ENCODE data around the gene RFC3.

The RFC3 gene

DNA sequence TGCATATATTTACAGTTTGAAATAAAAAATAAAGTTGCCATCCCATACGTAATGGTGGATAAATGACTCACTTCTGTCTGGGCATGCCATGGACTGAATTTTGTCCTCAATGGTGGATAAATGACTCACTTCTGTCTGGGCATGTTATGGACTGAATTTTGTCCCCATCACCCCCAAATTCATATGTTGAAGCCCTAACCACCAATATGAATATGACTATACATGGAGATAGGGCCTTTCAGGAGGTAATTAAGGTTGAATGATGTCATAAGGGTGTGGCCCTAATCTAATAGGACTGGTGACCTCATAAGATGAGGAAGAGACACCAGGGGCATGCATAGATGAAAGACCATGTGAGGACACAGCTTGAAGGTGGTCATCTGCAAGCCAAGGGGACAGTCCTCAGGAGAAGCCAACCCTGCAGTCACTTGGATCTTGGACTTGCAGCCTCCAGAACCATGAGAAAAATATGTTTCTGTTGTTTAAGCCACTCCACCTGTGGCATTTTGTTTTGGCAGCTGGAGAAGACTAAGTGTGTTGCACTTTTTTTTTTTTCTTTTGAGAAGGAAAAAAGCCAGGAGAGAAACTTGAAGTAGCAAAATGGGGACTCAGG, 41.8 kb downstream of the RFC3 start:
- no peak for TF ChIP-seq JUND (IDR thresholded peaks at IDR 0.05; ENCODE audit: low read depth)
- DNase-seq (ENCODE audit: low read depth in 1 of 2, low spot score in 1 of 2), result no peak
- in situ Hi-C loops (cut with HindIII; ENCODE audit: low pct_unique_long_range_greater_than_20kb, low sequenced_read_pairs), result no loop called here

DNA sequence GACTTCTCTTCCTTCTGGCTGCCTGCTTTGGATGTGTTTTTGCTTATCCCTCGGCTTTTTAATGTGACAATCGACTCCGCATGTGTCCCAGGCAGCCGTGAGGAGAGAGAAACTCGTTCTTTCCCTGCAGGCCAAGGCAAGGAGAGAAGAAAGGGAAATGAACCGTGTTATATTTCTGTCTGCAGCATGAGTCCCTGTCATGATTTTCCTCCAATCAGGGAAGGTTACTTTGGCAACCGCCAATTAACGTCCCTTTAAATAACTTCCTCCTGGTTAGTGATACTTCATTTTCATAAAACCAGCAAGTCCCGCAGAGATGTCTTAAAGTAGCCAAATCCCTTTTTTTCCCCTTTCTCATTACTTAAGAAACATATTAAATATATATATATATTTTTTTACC, 42.6 kb downstream of the RFC3 start:
- TF ChIP-seq JUND (IDR thresholded peaks at IDR 0.05; ENCODE audit: low read depth), result no peak
- in situ Hi-C loops (cut with HindIII; ENCODE audit: low pct_unique_long_range_greater_than_20kb, low sequenced_read_pairs), result no loop called here
- no peak for DNase-seq (ENCODE audit: low read depth in 1 of 2, low spot score in 1 of 2)

DNA sequence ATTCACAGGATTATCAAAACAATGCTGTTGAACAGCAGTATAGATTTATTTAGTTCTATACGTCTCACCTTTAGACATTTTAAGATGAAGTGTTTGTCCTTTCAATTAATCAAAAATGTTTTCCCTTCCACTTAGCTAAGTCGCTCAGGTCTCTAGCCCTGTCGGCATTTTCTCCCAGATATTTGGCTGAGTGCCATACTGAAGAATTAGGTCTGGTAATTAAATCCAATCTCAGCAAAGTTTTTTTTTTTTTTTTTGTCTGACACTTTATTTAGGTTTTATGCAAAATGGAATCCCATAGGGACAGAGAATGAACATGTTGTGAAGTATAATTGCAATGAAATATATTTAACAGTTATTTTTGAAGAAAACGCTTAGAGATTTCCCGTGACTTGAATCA, 44.1 kb downstream of the RFC3 start:
- in situ Hi-C loops (cut with HindIII; ENCODE audit: low pct_unique_long_range_greater_than_20kb, low sequenced_read_pairs), result no loop called here
- no peak for DNase-seq (ENCODE audit: low read depth in 1 of 2, low spot score in 1 of 2)

DNA sequence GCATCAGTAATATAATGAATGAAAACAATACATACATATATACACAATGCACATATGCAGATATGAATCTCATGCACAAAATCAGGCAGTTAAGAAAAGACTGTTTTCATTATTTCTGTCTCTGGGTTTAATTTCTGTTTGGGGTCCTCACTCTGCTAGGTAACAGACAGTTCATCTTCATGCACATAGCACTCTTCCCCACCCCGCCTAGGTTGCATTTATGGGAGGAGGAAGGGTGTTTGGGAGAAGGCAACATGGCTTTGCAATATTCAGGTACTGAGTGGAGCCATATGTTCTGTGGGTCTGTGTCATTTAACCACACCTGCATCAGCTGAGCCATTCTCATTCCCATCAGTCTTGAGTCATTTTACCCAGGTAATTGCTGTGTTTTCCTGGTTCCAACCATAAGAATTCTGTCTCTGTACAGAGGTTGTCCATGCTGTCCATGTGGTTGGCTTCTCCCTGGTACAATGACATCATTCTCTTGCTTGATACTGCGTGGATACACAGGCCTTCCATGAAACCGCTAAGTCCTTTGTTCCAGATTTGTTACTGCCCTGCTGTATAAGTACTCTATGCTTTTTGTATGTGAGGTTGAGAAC, 45.3 kb downstream of the RFC3 start:
- in situ Hi-C loops (cut with HindIII; ENCODE audit: low pct_unique_long_range_greater_than_20kb, low sequenced_read_pairs), result no loop called here
- no peak for TF ChIP-seq JUND (IDR thresholded peaks at IDR 0.05; ENCODE audit: low read depth)
- no peak for DNase-seq (ENCODE audit: low read depth in 1 of 2, low spot score in 1 of 2)

More for the DNA sequence above, 44.1 kb downstream of the RFC3 start:
- no peak for TF ChIP-seq JUND (IDR thresholded peaks at IDR 0.05; ENCODE audit: low read depth)

DNA sequence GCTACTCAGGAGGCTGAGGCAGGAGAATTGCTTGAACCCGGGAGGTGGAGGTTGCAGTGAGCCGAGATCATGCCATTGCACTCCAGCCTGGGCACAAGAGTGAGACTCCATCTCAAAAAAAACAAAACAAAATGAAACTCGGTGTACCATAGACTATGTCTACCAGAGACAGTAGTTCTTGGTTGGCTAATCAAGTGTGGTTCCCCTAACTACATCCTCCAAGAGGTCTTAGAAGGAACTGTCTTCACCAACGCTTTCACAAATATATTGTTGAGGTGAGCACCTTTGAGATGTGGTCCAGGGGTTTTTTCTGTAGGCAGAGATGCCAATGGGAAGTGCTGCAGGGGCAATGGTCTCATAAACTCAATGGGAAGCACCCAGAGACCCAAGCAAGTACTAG, 48.0 kb downstream of the RFC3 start:
- no peak for DNase-seq (ENCODE audit: low read depth in 1 of 2, low spot score in 1 of 2)
- no peak for TF ChIP-seq JUND (IDR thresholded peaks at IDR 0.05; ENCODE audit: low read depth)
- in situ Hi-C loops (cut with HindIII; ENCODE audit: low pct_unique_long_range_greater_than_20kb, low sequenced_read_pairs), result no loop called here

DNA sequence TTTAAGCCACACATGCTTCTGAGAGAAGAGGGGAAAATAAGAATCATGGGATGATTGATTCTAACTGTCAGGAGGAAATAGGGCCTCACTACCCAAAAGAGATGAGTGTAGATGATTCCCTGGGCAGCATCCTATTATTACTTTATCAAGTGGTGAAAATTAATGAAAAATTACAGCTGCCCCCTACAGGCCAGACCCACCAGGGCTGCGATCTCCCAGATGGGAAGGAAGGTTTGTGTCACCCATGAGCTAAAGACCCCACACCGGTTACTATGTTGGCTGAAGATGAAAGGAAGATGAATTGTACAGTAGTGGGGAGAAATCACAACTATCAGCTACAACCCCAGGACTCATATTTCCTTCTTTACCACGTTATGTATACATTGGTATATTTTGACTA, 49.5 kb downstream of the RFC3 start:
- TF ChIP-seq JUND (IDR thresholded peaks at IDR 0.05; ENCODE audit: low read depth), result no peak
- in situ Hi-C loops (cut with HindIII; ENCODE audit: low pct_unique_long_range_greater_than_20kb, low sequenced_read_pairs), result no loop called here
- no peak for DNase-seq (ENCODE audit: low read depth in 1 of 2, low spot score in 1 of 2)

DNA sequence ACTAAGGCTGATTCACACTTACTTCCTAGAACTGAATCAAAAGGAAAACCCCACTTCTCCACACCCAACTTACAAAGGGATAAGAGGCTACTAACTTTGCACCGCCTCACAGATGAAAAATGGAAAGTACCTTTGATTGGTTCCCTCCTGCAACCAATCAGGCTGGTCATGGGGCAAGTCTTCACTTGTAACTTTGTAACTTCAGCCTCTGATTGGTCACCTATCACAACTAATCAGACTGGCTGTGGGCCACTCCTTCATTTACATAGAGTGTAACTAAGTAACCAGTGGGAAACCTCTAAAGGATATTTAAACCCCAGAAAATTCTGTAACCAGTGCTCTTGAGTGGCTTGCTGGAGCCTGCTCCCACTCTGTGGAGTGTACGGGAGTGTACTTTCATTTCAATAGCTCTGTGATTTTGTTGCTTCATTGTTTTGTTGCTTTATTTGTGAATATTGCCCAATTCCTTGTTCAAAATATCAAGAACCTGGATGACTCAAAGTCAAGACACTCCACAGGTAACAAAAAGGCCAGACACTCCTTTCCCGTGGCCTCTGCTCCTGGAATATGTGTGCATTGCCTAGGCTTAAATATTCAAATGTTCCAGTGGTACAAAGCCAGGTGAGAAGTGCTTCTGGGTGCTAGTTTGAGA, 50.5 kb downstream of the RFC3 start:
- in situ Hi-C loops (cut with HindIII; ENCODE audit: low pct_unique_long_range_greater_than_20kb, low sequenced_read_pairs), result no loop called here
- DNase-seq (ENCODE audit: low read depth in 1 of 2, low spot score in 1 of 2), result no peak

DNA sequence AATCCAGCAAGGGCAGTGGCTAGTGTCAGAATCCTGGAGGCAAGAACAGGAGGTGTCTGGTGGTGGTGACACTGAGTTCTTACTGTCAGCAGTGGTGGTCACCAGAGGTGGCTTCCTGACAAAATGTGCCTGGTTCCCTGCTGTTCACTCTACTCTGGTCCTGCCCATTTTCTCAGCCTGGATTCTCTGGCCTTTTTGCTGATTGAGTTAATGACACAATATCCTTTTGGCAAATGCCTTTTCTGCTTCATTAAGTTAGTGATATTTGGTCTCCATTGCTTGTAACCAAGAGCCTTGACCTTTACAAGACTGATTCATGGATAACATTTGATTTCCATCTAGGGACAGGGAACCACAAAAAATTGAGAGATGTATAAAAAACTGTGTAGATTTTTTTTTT, 51.1 kb downstream of the RFC3 start:
- in situ Hi-C loops (cut with HindIII; ENCODE audit: low pct_unique_long_range_greater_than_20kb, low sequenced_read_pairs), result no loop called here
- no peak for DNase-seq (ENCODE audit: low read depth in 1 of 2, low spot score in 1 of 2)
- no peak for TF ChIP-seq JUND (IDR thresholded peaks at IDR 0.05; ENCODE audit: low read depth)

More for the DNA sequence above, 50.5 kb downstream of the RFC3 start:
- no peak for TF ChIP-seq JUND (IDR thresholded peaks at IDR 0.05; ENCODE audit: low read depth)

DNA sequence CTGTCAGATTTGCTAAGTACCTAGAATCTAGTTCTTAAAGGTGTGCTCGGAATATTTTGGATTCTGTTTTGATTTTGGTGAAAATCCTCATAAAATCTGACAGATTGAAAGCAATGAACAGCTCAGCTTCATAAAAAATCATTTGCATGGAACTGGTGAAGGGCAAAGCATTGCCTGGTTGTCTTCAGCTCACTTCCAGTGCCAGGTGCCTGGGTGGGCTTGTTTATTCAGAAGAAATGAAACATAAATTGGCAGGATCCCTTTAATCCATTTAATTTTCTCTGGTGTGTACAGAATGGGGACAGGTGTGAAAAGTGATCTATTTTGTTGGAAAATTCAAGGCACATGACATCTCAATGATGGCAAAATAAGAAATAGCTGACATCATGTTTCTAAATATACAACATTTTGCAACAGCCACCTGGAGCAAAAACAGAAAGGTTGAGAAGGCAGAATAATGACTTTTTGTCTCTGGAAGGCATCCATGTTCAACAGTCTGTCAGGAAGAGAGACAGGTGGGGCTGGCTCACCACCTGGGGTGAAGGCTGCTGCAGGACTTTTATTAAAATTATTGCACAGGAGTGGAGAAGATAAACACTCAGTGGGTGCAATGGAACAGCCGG, 52.2 kb downstream of the RFC3 start:
- no peak for TF ChIP-seq JUND (IDR thresholded peaks at IDR 0.05; ENCODE audit: low read depth)
- in situ Hi-C loops (cut with HindIII; ENCODE audit: low pct_unique_long_range_greater_than_20kb, low sequenced_read_pairs), result no loop called here
- DNase-seq (ENCODE audit: low read depth in 1 of 2, low spot score in 1 of 2), result no peak

DNA sequence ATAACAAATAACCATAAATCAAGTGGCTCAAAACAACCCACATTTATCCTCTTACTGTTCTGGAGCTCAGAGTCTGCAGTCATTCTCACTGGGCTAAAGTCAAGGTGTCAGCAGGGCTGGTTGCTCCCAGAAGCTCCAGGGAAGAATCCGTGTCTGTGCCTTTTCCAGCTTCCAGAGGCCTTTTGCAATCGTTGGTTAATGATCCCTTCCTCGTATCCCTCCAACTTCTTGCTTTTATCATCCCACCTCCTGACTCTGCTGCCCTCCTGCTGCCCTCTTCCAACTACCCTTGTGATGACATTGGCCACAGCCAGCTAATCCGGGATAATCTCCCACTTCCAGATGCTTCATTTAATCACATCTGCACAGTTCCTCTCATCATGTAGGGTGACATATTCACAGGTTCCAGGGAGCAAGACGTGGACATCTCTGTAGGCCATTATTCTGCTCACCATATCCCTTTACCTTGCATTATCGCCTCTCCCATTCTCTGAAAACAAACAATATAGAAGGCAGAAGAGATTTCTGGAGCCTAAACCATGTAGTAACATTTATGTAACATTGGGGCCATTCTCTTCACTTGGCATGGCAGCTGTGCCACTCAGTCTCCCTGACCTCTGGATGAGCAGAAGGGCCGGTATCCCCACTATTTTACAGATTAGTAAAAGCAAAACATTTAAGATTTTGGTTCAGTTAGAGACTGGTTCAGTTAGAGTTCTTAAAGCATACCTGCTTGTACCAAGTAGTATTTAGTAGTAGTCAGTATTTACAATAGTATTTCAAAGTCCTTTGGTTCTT, 53.5 kb downstream of the RFC3 start:
- no peak for DNase-seq (ENCODE audit: low read depth in 1 of 2, low spot score in 1 of 2)
- in situ Hi-C loops (cut with HindIII; ENCODE audit: low pct_unique_long_range_greater_than_20kb, low sequenced_read_pairs), result no loop called here
- no peak for TF ChIP-seq JUND (IDR thresholded peaks at IDR 0.05; ENCODE audit: low read depth)

DNA sequence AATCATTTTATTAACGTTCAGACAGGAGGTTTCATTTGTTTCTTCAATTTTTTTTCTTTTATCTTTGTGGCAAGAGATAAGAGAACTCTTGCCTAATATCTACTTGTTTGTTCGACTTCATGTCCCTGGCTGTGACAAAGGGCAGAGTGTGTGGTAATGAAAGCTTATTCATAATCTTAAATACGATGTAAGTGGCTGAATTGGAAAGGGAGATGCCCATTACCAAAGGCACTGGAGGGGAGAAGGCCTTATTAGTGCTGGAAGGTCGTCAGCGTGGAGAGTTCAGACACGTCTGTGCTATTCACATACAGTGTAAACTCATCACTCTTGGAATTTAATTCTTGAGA, 54.0 kb downstream of the RFC3 start:
- in situ Hi-C loops (cut with HindIII; ENCODE audit: low pct_unique_long_range_greater_than_20kb, low sequenced_read_pairs), result no loop called here
- TF ChIP-seq JUND (IDR thresholded peaks at IDR 0.05; ENCODE audit: low read depth), result no peak

DNA sequence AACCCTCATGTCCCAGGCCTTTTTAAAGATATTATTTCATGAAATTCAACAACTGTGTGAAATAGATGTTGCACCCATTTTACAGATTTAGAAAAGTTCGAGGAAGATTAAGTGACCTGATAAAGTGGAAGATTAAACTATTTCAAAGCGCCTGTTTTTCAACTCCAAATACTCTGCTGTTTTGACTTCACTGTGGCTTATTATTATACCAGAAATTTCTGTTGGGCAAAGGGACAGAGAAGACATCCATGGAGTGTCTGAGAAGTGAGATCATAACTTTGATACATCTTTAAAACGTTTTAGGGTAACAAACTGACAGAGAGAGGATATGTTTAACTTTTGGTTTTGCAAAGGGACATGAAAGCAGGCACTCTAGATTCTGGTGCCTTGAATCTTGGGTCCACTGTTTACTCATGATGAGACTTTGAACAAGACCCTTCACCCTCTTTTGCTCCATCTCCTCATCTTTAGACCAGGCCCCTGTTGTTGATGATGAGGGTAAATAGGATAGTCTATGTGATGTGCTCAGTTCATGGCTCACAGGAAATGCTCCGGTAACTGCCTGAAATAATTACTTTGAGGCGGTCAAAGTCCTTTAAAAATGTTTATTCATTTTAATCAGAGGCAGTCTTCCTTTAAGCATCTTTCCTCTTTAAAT, 55.4 kb downstream of the RFC3 start:
- no peak for DNase-seq (ENCODE audit: low read depth in 1 of 2, low spot score in 1 of 2)
- no peak for TF ChIP-seq JUND (IDR thresholded peaks at IDR 0.05; ENCODE audit: low read depth)
- in situ Hi-C loops (cut with HindIII; ENCODE audit: low pct_unique_long_range_greater_than_20kb, low sequenced_read_pairs), result no loop called here

More for the DNA sequence above, 54.0 kb downstream of the RFC3 start:
- no peak for DNase-seq (ENCODE audit: low read depth in 1 of 2, low spot score in 1 of 2)
